Common myeloid progenitor, CD34-positive (primary cell): Measurements from ENCODE around the gene ANK3.

Source experiments
- CTCF ChIA-PET: fragments of 350-600 bp; sonication (Branson Sonifier 250); formaldehyde crosslinking; loops from one replicate; lab custom pipeline; 2021; ENCODE audit warnings: antibody characterized with exemption; lab: Charles Lee
- POLR2A ChIA-PET: fragments of 350-600 bp; sonication (Branson Sonifier 250); formaldehyde crosslinking; loops from one replicate; lab custom pipeline; 2021; ENCODE audit warnings: antibody characterized with exemption; lab: Charles Lee
- DNase-seq, 3 donors: peaks; one replicate each; pipeline versions ENCODE4 v3.0.0 to v3.0.0-alpha.2; 2013
- H3K27ac ChIP-seq, 2 experiments: 1 replicate in 1 of 2; 2 replicates in 1 of 2; pipeline ENCODE4 v1.7.0; 2013; ENCODE audit warnings: inconsistent platforms in 2 of 2, low read length in 2 of 2, mild to moderate bottlenecking in 2 of 2, low read depth in 1 of 2, moderate library complexity in 1 of 2; ENCODE audit not compliant: severe bottlenecking in 2 of 2, insufficient read depth in 1 of 2, poor library complexity in 1 of 2
- H3K27me3 ChIP-seq, 5 experiments: replicated peaks in 2 of 5; 1 replicate in 3 of 5; 2 replicates in 2 of 5; pipeline versions ENCODE4 v1.6.1 to v1.7.0; 2013; ENCODE audit warnings: low read length in 4 of 5, mild to moderate bottlenecking in 2 of 5, moderate library complexity in 2 of 5, inconsistent platforms in 1 of 5; ENCODE audit not compliant: insufficient read depth in 5 of 5, control insufficient read depth in 4 of 5
- H3K36me3 ChIP-seq, 4 experiments: 1 replicate in 2 of 4; 2 replicates in 2 of 4; pipeline versions ENCODE4 v1.6.1 to v1.7.0; 2013; ENCODE audit warnings: low read length in 3 of 4, control low read depth in 1 of 4, mild to moderate bottlenecking in 1 of 4; ENCODE audit not compliant: control insufficient read depth in 4 of 4, insufficient read depth in 4 of 4
- H3K4me1 ChIP-seq, 4 experiments: 1 replicate in 3 of 4; 2 replicates in 1 of 4; pipeline versions ENCODE4 v1.6.1 to v1.7.1; 2013; ENCODE audit warnings: low read length in 3 of 4, mild to moderate bottlenecking in 3 of 4, control low read depth in 1 of 4, inconsistent platforms in 1 of 4, moderate library complexity in 1 of 4; ENCODE audit not compliant: control insufficient read depth in 4 of 4, insufficient read depth in 4 of 4; ENCODE audit errors: control extremely low read depth in 1 of 4
- H3K4me3 ChIP-seq, 7 experiments: 1 replicate in 4 of 7; 2 replicates in 3 of 7; pipeline versions ENCODE4 v1.5.1 to v1.7.0; 2013; ENCODE audit warnings: mild to moderate bottlenecking in 7 of 7, low read length in 6 of 7, moderate library complexity in 6 of 7, inconsistent platforms in 2 of 7, low read depth in 2 of 7, control low read depth in 1 of 7; ENCODE audit not compliant: insufficient read depth in 4 of 7, control insufficient read depth in 1 of 7; ENCODE audit errors: extremely low read depth in 1 of 7
- H3K9me3 ChIP-seq, 5 experiments: 1 replicate in 4 of 5; 2 replicates in 1 of 5; pipeline versions ENCODE4 v1.6.1 to v1.7.1; 2013; ENCODE audit warnings: low read length in 4 of 5, mild to moderate bottlenecking in 2 of 5, inconsistent platforms in 1 of 5, low read depth in 1 of 5, moderate library complexity in 1 of 5; ENCODE audit not compliant: control insufficient read depth in 4 of 5, insufficient read depth in 2 of 5; ENCODE audit errors: control extremely low read depth in 1 of 5
- WGBS: methylation state at CpG from one replicate; pipeline ENCODE4 v1.1.5; 2013; ENCODE audit not compliant: insufficient coverage; 5-methylcytosine and 5-hydroxymethylcytosine counted together

Gene ANK3

DNA sequence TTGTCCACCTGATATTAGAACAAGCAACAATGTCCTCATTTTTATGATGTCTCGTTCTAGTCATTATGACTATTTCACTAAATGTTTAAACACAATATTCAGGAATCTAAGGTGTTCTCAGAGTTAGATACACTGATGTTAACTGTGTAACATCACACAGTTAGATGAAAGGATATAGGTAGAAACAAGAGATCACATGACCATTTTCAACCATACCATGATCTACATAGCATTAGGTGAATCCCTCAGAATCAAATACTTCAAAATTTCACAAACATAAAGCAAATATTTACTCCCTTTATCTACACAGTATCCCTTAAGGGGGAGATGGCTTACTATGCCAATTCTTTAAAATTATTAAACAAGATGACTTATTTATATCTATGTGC, 90.3 kb downstream of the ANK3 start:
- H3K4me3 ChIP-seq, result no peak overlapping the region
- CTCF ChIA-PET, result no interaction called here
- peak overlapping the region in 1 of 2 experiments; percentile 17 for H3K27ac ChIP-seq
- H3K27me3 ChIP-seq, result no peaks in the 10 kb centered on the region
- DNase-seq, result no peak
- POLR2A ChIA-PET, result no interaction called here
- H3K36me3 ChIP-seq, result no peaks in the 10 kb centered on the region
- no peaks in the 10 kb centered on the region for H3K9me3 ChIP-seq
- H3K4me1 ChIP-seq, result no peaks in the 10 kb centered on the region
- no CpG with 5 or more reads among the region's 1 CpG for WGBS

DNA sequence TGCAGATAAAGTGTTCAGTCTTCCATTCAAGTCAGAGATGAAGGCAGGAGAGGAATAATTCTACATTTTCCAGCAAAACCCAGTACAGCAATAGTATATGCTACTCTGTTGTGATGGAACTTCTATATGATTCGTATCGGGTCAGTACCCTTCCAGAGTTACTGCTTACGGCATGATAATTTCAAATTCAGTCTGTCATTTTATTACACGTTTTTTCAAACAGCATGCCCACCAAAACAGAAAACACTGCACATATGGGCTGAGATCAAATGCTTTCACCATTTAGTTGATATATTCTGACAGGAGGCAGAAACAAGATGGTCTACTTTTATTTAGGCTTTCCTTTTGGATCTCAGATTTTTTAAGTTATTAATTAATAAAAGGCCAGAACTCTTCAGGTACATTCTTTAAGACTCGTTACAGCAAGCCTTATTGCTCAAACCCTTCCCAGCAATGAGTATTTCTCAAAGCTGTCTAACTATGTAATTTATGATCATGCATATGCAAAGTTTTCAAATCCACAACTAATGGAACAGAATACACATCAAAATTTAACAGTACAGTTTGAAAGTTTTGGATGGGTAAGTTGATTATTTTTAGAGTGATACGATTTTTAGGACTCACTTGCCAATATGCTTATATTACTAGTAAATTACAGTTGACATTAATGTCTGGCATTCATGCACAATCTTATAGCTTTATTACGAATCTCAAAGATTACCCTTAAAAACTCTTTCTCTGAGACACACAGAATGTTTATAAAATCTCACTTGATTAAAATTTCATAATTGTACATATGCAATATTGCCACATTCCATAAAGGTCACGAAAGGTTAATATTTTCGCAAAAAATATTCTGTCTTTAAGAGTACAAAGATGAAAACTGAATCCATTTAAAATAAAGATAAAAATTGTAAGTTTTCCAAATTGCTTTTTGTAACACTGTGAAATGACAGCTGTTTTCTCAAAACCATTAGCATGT, 91.0 kb downstream of the ANK3 start:
- Histone ChIP-seq H3K4me1 (no peaks in the 10 kb centered on the region), H3K27me3 (no peaks in the 10 kb centered on the region), H3K9me3 (no peaks in the 10 kb centered on the region), H3K27ac (no peak overlapping the region), H3K36me3 (no peaks in the 10 kb centered on the region), H3K4me3 (no peak overlapping the region)
- POLR2A ChIA-PET, result no interaction called here
- 100% methylated on average over 1 of the region's 9 CpGs for WGBS
- no peak for DNase-seq
- CTCF ChIA-PET, result no interaction called here

DNA sequence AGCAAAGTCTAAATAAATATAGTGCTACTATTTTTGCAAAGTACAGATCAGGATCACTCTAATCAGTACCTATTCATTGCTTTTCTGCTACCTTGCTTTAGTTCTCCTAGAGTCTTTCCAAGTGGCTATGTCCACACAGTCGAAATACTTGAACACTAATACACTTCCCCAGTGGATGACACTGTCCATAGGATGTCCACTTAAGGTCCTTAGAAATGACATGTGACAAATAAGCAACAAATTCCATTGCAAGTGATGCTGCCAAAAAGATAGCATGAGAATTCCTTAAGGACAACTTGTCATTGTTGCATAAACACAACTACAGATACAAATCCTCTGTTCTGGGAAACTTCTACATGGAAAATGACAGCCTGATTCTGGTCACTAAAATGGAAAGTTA, 93.6 kb downstream of the ANK3 start:
- 100% methylated on average over 1 of the region's 1 CpG for WGBS
- no peaks in the 10 kb centered on the region for H3K9me3 ChIP-seq
- ChIA-PET CTCF (no interaction called here), POLR2A (no interaction called here)
- no peak overlapping the region for H3K27ac ChIP-seq
- H3K27me3 ChIP-seq, result no peaks in the 10 kb centered on the region
- H3K36me3 ChIP-seq, result no peaks in the 10 kb centered on the region
- H3K4me1 ChIP-seq, result no peaks in the 10 kb centered on the region
- H3K4me3 ChIP-seq, result no peak overlapping the region
- no peak for DNase-seq

DNA sequence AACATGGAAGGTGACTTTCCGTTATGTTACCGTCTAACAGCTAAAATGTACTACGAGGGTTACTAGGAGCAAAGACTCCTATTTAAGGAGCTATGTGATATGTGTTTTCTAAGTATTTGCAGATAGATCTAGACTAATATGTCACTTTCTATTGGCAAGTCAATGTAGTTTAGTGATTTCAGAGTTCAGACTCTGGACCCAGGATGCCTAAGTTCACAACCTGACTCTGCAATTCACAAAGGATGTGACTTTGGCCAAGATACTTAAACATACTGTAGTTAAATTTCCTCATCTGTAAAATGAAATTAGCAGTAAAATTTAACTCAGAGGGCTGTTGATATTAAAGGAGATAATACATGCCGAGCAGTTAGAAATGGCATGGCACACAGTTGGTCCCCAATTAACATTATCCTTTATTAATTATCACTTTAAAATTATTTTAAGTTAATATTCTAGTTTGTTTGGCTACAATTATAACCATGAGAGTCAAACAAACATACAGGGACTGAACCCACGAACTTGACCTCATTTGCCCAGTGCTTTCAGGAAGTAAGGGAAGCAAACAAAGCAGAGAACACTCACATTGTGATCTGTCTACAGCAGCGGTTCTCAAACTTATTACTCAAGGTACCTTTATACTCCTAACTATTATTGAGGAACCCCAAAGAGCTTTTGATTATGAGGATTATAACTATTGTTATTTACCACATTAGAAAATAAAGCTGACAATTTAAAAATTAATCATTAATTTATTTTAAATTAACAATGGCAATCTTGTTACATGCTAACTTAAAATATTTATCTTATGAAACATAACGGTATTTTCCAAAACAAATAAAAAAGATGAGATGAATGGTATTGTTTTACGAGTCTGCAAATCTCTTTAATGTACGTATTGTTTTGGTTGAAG, 94.4 kb downstream of the ANK3 start:
- no peaks in the 10 kb centered on the region for H3K27me3 ChIP-seq
- WGBS, result 100% methylated on average over 5 of the region's 9 CpGs
- ChIA-PET POLR2A (no interaction called here), CTCF (no interaction called here)
- no peak for DNase-seq
- no peak overlapping the region for H3K4me3 ChIP-seq
- no peaks in the 10 kb centered on the region for H3K36me3 ChIP-seq
- H3K4me1 ChIP-seq, result no peaks in the 10 kb centered on the region
- no peaks in the 10 kb centered on the region for H3K9me3 ChIP-seq
- H3K27ac ChIP-seq, result no peak overlapping the region

DNA sequence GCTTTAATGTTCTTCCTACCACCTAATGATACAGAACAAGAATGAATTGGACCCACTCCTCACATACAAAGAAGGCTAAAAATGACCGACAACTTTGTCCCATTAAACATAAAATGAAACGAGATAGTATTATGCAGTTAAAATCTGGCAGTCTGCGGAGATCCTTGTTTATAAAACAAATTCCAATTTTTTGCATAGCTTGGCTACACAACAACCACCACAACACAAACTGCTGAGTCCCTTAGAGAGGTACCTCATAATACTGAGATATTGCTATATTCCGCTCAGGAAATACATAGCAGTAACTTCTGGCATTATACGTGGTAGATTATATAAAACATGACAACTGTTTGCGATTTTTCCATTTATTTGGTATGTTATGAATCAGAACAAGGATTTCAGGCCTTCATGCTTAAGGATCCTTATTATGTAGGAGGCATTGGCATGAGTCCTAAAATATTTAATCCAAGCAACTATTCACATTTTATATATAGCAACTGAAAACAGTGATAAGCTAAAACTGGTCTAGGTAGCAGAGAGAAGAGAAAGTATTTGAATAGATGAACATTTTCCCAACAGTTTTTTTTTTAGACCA, 96.0 kb downstream of the ANK3 start:
- Histone ChIP-seq H3K9me3 (no peaks in the 10 kb centered on the region), H3K4me1 (no peaks in the 10 kb centered on the region), H3K27ac (no peak overlapping the region), H3K27me3 (no peaks in the 10 kb centered on the region), H3K36me3 (no peaks in the 10 kb centered on the region), H3K4me3 (no peak overlapping the region)
- no peak for DNase-seq
- ChIA-PET POLR2A (no interaction called here), CTCF (no interaction called here)
- 100% methylated on average over 4 of the region's 6 CpGs for WGBS

DNA sequence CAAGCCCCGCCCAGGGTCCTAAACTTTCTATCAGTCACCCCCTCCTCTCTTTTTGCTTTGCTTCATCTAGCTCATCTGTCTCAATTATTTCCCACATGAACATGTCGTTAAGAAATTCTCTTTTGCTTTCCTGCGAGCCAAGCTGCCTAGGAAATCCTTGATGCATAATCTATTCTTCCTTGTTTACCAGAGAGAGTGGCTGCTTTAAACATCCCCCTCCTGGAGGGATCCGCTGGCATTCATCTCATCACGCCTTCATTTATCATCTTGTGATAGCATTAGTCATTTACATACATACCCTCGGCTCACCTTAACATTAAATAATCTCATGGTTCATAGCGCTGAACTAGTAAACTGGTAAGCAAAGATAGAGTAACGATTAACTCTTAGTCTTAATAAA, 96.7 kb downstream of the ANK3 start:
- H3K36me3 ChIP-seq, result no peaks in the 10 kb centered on the region
- no peaks in the 10 kb centered on the region for H3K4me1 ChIP-seq
- DNase-seq, result no peak
- no peaks in the 10 kb centered on the region for H3K27me3 ChIP-seq
- POLR2A ChIA-PET, result no interaction called here
- no peak overlapping the region for H3K27ac ChIP-seq
- WGBS, result 91% methylated on average over 4 of the region's 8 CpGs
- CTCF ChIA-PET, result no interaction called here
- H3K9me3 ChIP-seq, result no peaks in the 10 kb centered on the region
- no peak overlapping the region for H3K4me3 ChIP-seq
